Measurements from ENCODE around the gene PLXNA4.

DNA sequence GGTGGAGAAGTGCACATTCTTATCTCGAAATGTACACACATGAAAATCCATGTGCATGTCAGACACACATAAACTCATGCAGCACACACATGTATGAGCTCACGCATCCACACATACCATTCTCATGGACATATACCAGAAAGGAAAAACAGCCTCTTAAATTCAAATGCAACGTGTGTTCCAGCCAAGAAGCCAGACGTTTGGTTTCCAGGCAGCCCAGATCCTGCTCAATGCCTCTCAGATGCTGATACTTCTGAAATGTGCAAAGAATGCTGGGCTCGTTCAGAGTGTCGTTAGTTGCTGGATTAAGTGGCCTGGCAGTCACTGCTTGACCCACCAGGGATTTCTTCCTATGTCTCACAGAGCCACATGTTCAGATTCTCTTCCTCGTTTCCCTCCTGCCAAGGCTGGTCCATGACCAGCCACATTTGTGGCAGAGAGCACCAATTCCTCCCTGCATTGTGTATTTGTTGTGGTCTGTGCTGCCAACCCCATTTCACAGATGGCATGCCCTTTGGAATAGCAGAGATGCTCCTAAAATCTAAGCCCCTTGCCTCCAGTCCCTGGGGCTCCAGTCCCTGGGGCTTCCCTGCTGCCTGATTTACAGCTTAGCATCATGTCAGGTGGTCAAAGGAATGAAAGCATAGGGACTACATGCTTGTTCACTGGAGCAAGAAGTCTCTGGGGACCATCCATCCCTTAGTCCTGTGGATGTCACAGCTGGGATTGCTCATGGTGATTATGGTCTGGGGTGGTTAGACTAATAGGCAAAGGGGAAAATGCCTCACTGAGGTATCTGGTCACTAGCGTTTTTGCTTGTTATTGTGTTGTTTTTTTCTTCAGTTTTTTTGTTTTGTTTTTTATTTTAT lies 426.6 kb downstream of the PLXNA4 start:
- TF ChIP-seq, protein P1, sequence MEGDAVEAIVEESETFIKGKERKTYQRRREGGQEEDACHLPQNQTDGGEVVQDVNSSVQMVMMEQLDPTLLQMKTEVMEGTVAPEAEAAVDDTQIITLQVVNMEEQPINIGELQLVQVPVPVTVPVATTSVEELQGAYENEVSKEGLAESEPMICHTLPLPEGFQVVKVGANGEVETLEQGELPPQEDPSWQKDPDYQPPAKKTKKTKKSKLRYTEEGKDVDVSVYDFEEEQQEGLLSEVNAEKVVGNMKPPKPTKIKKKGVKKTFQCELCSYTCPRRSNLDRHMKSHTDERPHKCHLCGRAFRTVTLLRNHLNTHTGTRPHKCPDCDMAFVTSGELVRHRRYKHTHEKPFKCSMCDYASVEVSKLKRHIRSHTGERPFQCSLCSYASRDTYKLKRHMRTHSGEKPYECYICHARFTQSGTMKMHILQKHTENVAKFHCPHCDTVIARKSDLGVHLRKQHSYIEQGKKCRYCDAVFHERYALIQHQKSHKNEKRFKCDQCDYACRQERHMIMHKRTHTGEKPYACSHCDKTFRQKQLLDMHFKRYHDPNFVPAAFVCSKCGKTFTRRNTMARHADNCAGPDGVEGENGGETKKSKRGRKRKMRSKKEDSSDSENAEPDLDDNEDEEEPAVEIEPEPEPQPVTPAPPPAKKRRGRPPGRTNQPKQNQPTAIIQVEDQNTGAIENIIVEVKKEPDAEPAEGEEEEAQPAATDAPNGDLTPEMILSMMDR (conservative IDR thresholded peaks at IDR 0.05) = no peak
- no peak for TF ChIP-seq EZH2 (IDR thresholded peaks at IDR 0.05; ENCODE audit: low read depth)

Data from PC-9 (cell line).